ENCODE measurements around the gene RHBG.

DNA sequence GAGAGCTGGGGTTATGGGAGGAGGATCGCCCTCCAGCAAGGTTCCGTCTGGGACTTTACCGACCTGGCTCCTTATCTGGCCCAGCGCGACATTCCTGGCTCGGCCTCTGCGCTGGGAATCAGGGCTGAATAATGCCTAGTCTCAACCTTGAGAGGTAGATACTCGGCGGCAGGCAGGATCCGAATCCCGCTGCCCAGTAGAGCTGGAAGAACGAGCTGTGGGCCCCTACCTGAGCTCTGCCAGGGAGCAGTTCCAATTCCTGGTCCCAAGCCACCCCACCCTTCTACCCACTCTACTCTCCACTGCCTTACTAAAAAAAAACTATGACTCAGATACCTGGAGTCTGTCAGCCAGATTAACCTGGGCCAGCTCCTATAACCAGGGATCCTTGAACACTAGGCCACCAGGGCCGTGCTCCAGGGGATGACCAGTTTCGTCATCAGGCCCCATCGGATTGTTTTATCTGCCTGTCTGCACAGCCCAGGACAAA is 53.6 kb downstream of the RHBG start:
- TF ChIP-seq, protein P1, sequence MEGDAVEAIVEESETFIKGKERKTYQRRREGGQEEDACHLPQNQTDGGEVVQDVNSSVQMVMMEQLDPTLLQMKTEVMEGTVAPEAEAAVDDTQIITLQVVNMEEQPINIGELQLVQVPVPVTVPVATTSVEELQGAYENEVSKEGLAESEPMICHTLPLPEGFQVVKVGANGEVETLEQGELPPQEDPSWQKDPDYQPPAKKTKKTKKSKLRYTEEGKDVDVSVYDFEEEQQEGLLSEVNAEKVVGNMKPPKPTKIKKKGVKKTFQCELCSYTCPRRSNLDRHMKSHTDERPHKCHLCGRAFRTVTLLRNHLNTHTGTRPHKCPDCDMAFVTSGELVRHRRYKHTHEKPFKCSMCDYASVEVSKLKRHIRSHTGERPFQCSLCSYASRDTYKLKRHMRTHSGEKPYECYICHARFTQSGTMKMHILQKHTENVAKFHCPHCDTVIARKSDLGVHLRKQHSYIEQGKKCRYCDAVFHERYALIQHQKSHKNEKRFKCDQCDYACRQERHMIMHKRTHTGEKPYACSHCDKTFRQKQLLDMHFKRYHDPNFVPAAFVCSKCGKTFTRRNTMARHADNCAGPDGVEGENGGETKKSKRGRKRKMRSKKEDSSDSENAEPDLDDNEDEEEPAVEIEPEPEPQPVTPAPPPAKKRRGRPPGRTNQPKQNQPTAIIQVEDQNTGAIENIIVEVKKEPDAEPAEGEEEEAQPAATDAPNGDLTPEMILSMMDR (IDR thresholded peaks at IDR 0.05) = no peak
- no peak for TF ChIP-seq POLR2A (IDR thresholded peaks at IDR 0.05)
- no peak for TF ChIP-seq POLR2AphosphoS5 (IDR thresholded peaks at IDR 0.05)
- no peak for TF ChIP-seq EP300 (IDR thresholded peaks at IDR 0.05; ENCODE audit: low read depth)
